Heart right ventricle (tissue), 16 donors: ENCODE data around the gene ZMYND8. TPM values are rescaled to one million over a fixed set of nuclear protein-coding genes. Genes with fewer than 3 reads are reported as not detected.

Experiments used
- ATAC-seq, 8 donors: fragments of 200-7000 bp; cut with Tn5 transposase; one replicate each; pipeline ENCODE4 v1.9.1; 2020; ENCODE audit warnings: mild to moderate bottlenecking in 8 of 8, moderate library complexity in 8 of 8, moderate number of reproducible peaks in 1 of 8
- DNase-seq, 2 donors: peaks; one replicate each; pipeline ENCODE4 v3.0.0-alpha.2; 2020
- H3K27ac ChIP-seq, 10 donors: fragments of 200-600 bp; sonication (generic) in 2 of 10; one replicate each; pipeline versions ENCODE4 v1.5.0 to v1.8.0; 2020 to 2022; ENCODE audit warnings: mild to moderate bottlenecking in 3 of 10
- H3K27me3 ChIP-seq, 7 donors: fragments of 200-600 bp; one replicate each; pipeline ENCODE4 v1.8.0; 2021 to 2022; ENCODE audit warnings: mild to moderate bottlenecking in 2 of 7
- H3K36me3 ChIP-seq, 9 donors: fragments of 200-600 bp; sonication (generic) in 1 of 9; one replicate each; pipeline versions ENCODE4 v1.5.0 to v1.8.0; 2020 to 2022; ENCODE audit warnings: mild to moderate bottlenecking in 2 of 9
- H3K4me1 ChIP-seq, 9 donors: fragments of 200-600 bp; sonication (generic) in 1 of 9; one replicate each; pipeline versions ENCODE4 v1.5.0 to v1.8.0; 2020 to 2022; ENCODE audit warnings: mild to moderate bottlenecking in 4 of 9
- H3K4me3 ChIP-seq, 10 donors: fragments of 200-600 bp; sonication (generic) in 2 of 10; one replicate each; pipeline versions ENCODE4 v1.5.0 to v1.8.0; 2020 to 2022; ENCODE audit warnings: mild to moderate bottlenecking in 7 of 10, moderate library complexity in 2 of 10
- H3K9me3 ChIP-seq, 11 donors: fragments of 200-600 bp in 10 of 11; sonication (generic) in 2 of 11; one replicate each; pipeline versions ENCODE4 v1.5.0 to v1.8.0; 2013 to 2022; ENCODE audit warnings: mild to moderate bottlenecking in 2 of 11, control low read depth in 1 of 11, moderate library complexity in 1 of 11
- CTCF ChIP-seq, 9 donors: fragments of 200-600 bp; sonication (generic) in 2 of 9; IDR thresholded peaks; one replicate each; pipeline versions ENCODE4 v1.5.0 to v1.8.0; 2021 to 2022; ENCODE audit warnings: antibody characterized with exemption in 9 of 9, mild to moderate bottlenecking in 5 of 9, moderate library complexity in 1 of 9
- WGBS, 2 donors: extraction: QIAGEN DNeasy Blood & Tissue Kit; methylation state at CpG; one replicate each; pipeline ENCODE4 v1.1.7; 2013; ENCODE audit warnings: inconsistent platforms in 1 of 2; 5-methylcytosine and 5-hydroxymethylcytosine counted together
- intact Hi-C, 10 donors: fragments of 100-400 bp; cut with DNase I; formaldehyde crosslinking; loops; one replicate each; pipeline versions ENCODE4 v1.11.1 to v1.14.2; 2022
- microRNA-seq, 2 donors: library from miRNA; unstranded; fragments of <30 nt; microRNA quantifications; one replicate each; pipeline ENCODE4 v1.2.0, GENCODE V29; 2021
- polyA plus RNA-seq, 2 donors: library from polyadenylated mRNA; stranded (reverse); fragments of 200-250 nt; gene quantifications; one replicate each; pipeline ENCODE4 v1.2.3, GENCODE V29; 2013
- total RNA-seq, 10 donors: library from RNA; stranded (reverse); fragmentation: NEBNext Ultra II Directional in 3 of 10; extraction: Animal tissue kit (Norgen Biotek cat#: 25700) in 3 of 10; gene quantifications; one replicate each; pipeline versions ENCODE4 v1.2.1 to v1.2.4, GENCODE V29; 2021 to 2023
- donor health status: Arrhythmogenic right ventricular cardiomyopathy.
- donor health status: ischemic (EF 13 %, LVEDD 7.1; RV severe dilation, severe dysfunction).
- donor health status: healthy with polysubstance abuse.
- donor health status: DM: no; HTN: yes; CAD: no.
- donor health status: DM: no; HTN: no; CAD: no.
- donor health status: ischemic (EF 25% LVEDD 6.9; RV normal size, moderate dysfunction).
- donor health status: ischemic (EF 25% LVEDD 5.7; RV mildly dilated, moderate dysfunction).
- donor health status: healthy.
- donor health status: DM: yes; HTN: yes; CAD: no.
- donor health status: Ischemic cardiomyopathy.
- donor health status: ischemic (EF 35%, LVEDD 5.7; RV mildly dilated, moderate dysfunction).
- donor health status: nonischemic (EF 11% LVEDD 7.7; RV severe dilation, severe dysfunction).
- donor health status: DM: yes; HTN: yes; CAD: no.
- donor health status: PGD.
- donor health status: ischemic (EF 29% LVEDD 5.4; RV normal size, mild dysfunction).
- donor health status: nonischemic (EF 23%, LVEDD 6.1; RV moderate dilation, normal function).

The ZMYND8 gene
- total and polyA plus RNA-seq, 12 donors: 6.4 to 39.0 (median 28.0) TPM

GRCh38 chr20:47160240-47160639 lies 196.3 kb downstream of the ZMYND8 start:
- intact Hi-C loops: no loop called here
- Histone ChIP-seq H3K27me3 (peaks cover 0 to 4% (median 0%) of the 10 kb centered on the region in 7 donors), H3K4me1 (no peaks in the 10 kb centered on the region), H3K9me3 (no peaks in the 10 kb centered on the region), H3K27ac (no peak overlapping the region), H3K4me3 (no peak overlapping the region), H3K36me3 (no peaks in the 10 kb centered on the region)
- 93 to 94% methylated on average over 7 of the region's 7 CpGs for WGBS, 2 donors
- TF ChIP-seq CTCF (IDR thresholded peaks at IDR 0.05): no peak
- DNase-seq: no peak
- ATAC-seq: no peak

Small RNA genes lying within 50 kb of the gene (microRNA-seq; reads per million reads assigned to microRNA genes)
- 0.51 to 0.60 reads per million in 2 donors for gene MIR3616

Other genes starting within 250 kb of the ZMYND8 start
- 10 to 100 TPM; 19.7 to 30.2 (median 22.6) TPM for gene NCOA3, start 145.2 kb upstream of the ZMYND8 start, total RNA-seq
- 10 to 100 TPM in 1 of 2 donors, 1 to 10 TPM in 1; 8.0 to 11.6 TPM for gene NCOA3, start 145.2 kb upstream of the ZMYND8 start, polyA plus RNA-seq